ENCODE results near the gene BRPF1.

The BRPF1 gene

DNA sequence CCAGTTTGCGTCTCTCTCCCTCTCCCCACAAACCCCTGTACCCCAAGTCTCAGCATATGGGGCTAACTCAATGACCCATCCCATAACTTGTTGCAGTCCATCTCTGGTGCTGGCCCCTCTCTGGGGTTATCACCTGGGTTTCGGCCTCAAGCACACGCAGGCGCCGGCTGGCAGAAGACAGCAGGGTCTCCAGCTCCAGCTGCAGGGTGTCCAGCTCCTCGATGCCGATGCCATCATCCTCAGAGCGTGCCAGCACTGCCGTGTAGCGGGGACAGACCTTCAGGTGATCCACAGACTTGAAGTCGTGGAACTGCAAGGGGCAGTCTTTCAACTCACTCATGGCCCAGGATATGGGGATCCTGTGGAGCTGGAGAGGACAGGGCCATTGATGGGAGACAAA lies 59.6 kb downstream of the BRPF1 start:
- DNase-seq (ENCODE audit: low spot score): no peak

- DNase-seq (ENCODE audit: low spot score): no peak
These were observed 60.4 kb downstream of the BRPF1 start for GRCh38 chr3:9791790-9792404.

DNA sequence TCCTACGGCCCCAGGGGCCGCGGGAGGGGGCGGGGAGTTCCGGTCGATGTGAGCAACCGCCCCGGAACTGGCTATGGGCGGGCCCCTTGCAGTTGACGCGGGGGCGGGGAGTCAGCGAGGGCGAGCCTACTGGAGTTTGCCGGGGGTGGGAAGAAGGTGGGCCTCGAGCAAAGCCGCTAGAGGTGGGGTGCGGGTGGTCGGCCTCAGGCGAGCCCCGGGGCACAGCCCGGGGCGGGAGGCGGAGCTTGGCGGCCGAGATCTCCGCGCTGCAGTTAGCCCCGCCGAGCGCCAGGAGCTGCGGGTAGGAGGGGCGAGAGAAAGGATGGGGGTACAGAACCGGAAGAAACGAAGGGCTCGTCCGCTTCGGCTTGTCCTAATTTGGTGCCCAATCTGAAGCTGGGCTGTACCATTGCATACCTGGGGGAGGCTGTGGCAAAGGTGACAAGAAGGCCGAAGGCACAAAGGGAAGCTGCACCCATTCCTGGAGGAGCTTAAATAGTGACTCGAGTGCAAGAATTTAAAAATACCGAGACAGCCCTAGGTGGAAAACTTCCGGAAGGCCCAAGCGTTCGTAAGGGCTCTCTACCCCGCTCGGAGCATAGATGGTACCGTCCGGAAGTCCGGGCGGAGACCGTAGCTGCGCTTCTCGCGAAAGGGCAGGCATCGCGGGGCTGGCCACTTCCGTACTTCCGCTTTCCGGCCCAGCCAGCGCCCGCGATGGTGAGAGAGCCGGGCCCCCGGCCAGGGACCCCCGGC lies 61.0 kb downstream of the BRPF1 start, which contains the start of the genes ARPC4 and TADA3:
ARPC4 (plus strand) TSS at position 678 of the 756 bp plus-strand sequence; CDS start at position 718, 40 bp downstream.
TADA3 (minus strand) TSS at position 69 of the 756 bp plus-strand sequence. CDS start 1,007 bp downstream, outside the sequence.
- DNase-seq (ENCODE audit: low spot score): peak; percentile 89

DNA sequence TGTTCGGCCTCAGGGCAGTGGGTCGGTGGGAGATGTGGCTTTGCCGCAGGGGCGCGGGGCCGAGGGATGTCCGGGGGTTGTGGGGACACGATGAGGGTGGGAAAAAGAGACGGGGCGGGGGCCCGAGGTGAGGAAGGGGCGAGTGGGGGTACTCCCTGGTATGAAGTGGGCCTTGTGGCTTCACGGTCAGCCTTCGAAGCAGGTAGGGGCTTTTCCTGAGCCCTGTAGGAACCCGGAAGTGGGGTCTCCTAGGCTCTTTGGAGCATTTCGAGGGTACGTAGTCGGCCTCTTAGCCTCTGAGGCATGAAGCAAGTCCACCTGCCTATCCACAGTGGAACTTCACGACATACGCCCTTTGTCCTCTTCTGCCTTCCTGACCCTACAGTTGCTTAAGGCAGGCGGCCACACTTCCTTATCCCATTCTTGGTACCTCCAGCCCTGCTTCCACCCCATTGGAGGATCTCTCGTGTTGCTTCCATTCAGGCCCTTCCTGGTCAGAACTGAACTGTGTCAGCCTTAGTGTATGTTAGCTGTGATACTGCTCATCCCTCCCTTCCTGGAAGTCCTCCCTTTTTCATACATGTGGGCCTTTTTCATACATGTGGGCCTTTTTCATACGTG lies 61.7 kb downstream of the BRPF1 start:
- no peak for DNase-seq (ENCODE audit: low spot score)

DNA sequence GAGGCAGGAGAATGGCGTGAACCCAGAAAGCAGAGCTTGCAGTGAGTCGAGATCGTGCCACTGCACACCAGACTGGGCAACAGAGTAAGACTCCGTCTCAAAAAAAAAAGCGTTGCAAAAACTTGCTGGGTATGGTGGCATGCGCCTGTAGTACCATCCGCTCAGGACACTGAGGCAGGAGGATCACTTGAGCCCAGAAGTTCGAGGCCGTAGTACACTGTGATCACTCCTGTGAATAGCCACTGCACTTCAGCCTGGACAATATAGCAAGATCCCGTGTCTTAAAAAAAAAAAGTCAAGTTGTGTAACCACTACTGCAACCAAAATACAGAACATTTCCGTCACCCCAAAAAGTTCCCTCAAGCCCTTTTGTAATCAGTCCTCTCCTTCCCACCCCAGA lies 62.9 kb downstream of the BRPF1 start:
- no peak for DNase-seq (ENCODE audit: low spot score)

GRCh38 chr3:9795207-9795606 lies 63.7 kb downstream of the BRPF1 start:
- DNase-seq (ENCODE audit: low spot score): peak; percentile 65

- DNase-seq (ENCODE audit: low spot score): no peak
These were observed 65.8 kb downstream of the BRPF1 start for GRCh38 chr3:9797196-9797945.
